Ovary (tissue), 3 donors: ENCODE results near the gene GNPDA1.

Experiments used
- CTCF ChIP-seq, 3 donors: fragments of 450-650 bp in 2 of 3; fragments of 200-600 bp in 1 of 3; IDR thresholded peaks; one replicate each; pipeline versions ENCODE4 v1.5.1 to v1.8.0; 2016 to 2022; ENCODE audit warnings: antibody characterized with exemption in 3 of 3, mild to moderate bottlenecking in 1 of 3
- EP300 ChIP-seq: sonication (generic); formaldehyde crosslinking; IDR thresholded peaks from one replicate; pipeline ENCODE4 v1.6.1; 2017; ENCODE audit warnings: antibody characterized with exemption
- POLR2A ChIP-seq: fragments of 450-650 bp; IDR thresholded peaks from one replicate; pipeline ENCODE4 v1.6.1; 2017; ENCODE audit warnings: antibody characterized with exemption, mild to moderate bottlenecking, moderate library complexity
- donor health status: DM: no; HTN: no; CAD: no.

GRCh38 chr5:142023836-142024235 is 11.0 kb upstream of the GNPDA1 start:
- no peak for TF ChIP-seq CTCF (IDR thresholded peaks at IDR 0.05)
- TF ChIP-seq POLR2A, result no peak
- TF ChIP-seq EP300, result no peak
